HepG2 (cell line): ENCODE data around the gene ARF6. TPM values are rescaled to one million over a fixed set of nuclear protein-coding genes. Genes with fewer than 3 reads are reported as not detected.
A peak's percentile ranks its signal among the peaks of the same experiment; 100 is the strongest.

Experiments
- CCDC6 ChIP-seq: sonication (generic); formaldehyde crosslinking; IDR thresholded peaks from 2 replicates; pipeline ENCODE4 v1.8.1; 2022; ENCODE audit warnings: mild to moderate bottlenecking, missing genetic modification reagents, moderate library complexity
- ESRRA ChIP-seq: sonication (generic); formaldehyde crosslinking; IDR thresholded peaks from 2 replicates; pipeline ENCODE4 v1.5.1; 2020; ENCODE audit warnings: mild to moderate bottlenecking, low read depth, missing genetic modification reagents
- GATAD1 ChIP-seq: IDR thresholded peaks from 2 replicates; pipeline ENCODE4 v1.6.1; 2016; ENCODE audit warnings: missing genetic modification reagents, missing compliant biosample characterization
- GTF2F1 ChIP-seq: fragments of 150-350 bp; IDR thresholded peaks from 2 replicates; pipeline ENCODE4 v1.6.1; 2014; ENCODE audit warnings: low read length
- HMGXB3 ChIP-seq: sonication (generic); formaldehyde crosslinking; IDR thresholded peaks from 2 replicates; pipeline ENCODE4 v1.4.0; 2020; ENCODE audit warnings: missing genetic modification reagents, borderline replicate concordance
- HOXA3 ChIP-seq: sonication (generic); formaldehyde crosslinking; IDR thresholded peaks from 2 replicates; pipeline ENCODE4 v1.5.0; 2020; ENCODE audit warnings: missing genetic modification reagents
- HOXD1 ChIP-seq: sonication (generic); formaldehyde crosslinking; IDR thresholded peaks from 2 replicates; pipeline ENCODE4 v1.5.0; 2020; ENCODE audit warnings: missing genetic modification reagents
- MAX ChIP-seq: IDR thresholded peaks from 2 replicates; pipeline ENCODE4 v1.6.1; 2012; ENCODE audit warnings: inconsistent platforms
- NRL ChIP-seq: sonication (generic); formaldehyde crosslinking; IDR thresholded peaks from 2 replicates; pipeline ENCODE4 v1.5.0; 2020; ENCODE audit warnings: missing genetic modification reagents, mild to moderate bottlenecking, moderate library complexity, borderline replicate concordance
- SIX1 ChIP-seq: sonication (generic); formaldehyde crosslinking; IDR thresholded peaks from 2 replicates; pipeline ENCODE4 v1.4.0; 2020; ENCODE audit warnings: missing genetic modification reagents, borderline replicate concordance
- SIX4 ChIP-seq: sonication (generic); formaldehyde crosslinking; IDR thresholded peaks from 2 replicates; pipeline ENCODE4 v1.4.0; 2020; ENCODE audit warnings: missing genetic modification reagents
- ZBTB37 ChIP-seq: sonication (generic); formaldehyde crosslinking; IDR thresholded peaks from 2 replicates; pipeline ENCODE4 v1.4.0; 2020; ENCODE audit warnings: mild to moderate bottlenecking, missing genetic modification reagents
- ZBTB39 ChIP-seq: sonication (generic); formaldehyde crosslinking; IDR thresholded peaks from 2 replicates; pipeline ENCODE4 v1.5.0; 2020; ENCODE audit warnings: missing genetic modification reagents
- ZNF30 ChIP-seq: sonication (generic); formaldehyde crosslinking; IDR thresholded peaks from 2 replicates; pipeline ENCODE4 v1.5.0; 2020; ENCODE audit warnings: mild to moderate bottlenecking, missing genetic modification reagents
- ZNF547 ChIP-seq: sonication (generic); formaldehyde crosslinking; IDR thresholded peaks from 2 replicates; pipeline ENCODE4 v1.5.1; 2020; ENCODE audit warnings: mild to moderate bottlenecking, missing genetic modification reagents
- ZNF556 ChIP-seq: sonication (generic); formaldehyde crosslinking; IDR thresholded peaks from 2 replicates; pipeline ENCODE4 v1.4.0; 2020; ENCODE audit warnings: mild to moderate bottlenecking, missing genetic modification reagents, borderline replicate concordance
- ZNF772 ChIP-seq: sonication (generic); formaldehyde crosslinking; IDR thresholded peaks from 2 replicates; pipeline ENCODE4 v1.5.0; 2020; ENCODE audit warnings: mild to moderate bottlenecking, missing genetic modification reagents
- ZNF782 ChIP-seq: sonication (generic); formaldehyde crosslinking; IDR thresholded peaks from 2 replicates; pipeline ENCODE4 v1.4.0; 2020; ENCODE audit warnings: missing genetic modification reagents, mild to moderate bottlenecking, borderline replicate concordance
- polyA plus RNA-seq, 8 experiments: library from polyadenylated mRNA; depleted of rRNA in 3 of 8; stranded (reverse) in 7 of 8; unstranded in 1 of 8; fragments of >200 nt; fragmentation: Illumina TruSeq in 4 of 8; extraction: Trizol in 4 of 8; gene quantifications; 2 replicates each; pipeline versions ENCODE4 v1.2.1 to v1.2.3, GENCODE V29; 2011 to 2016; ENCODE audit warnings: low read depth in 4 of 8, missing spikeins in 1 of 8, mixed read lengths in 1 of 8; ENCODE audit not compliant: insufficient read depth in 1 of 8
- total RNA-seq, 5 experiments: library from RNA; depleted of rRNA; stranded (reverse); fragments of >200 nt; fragmentation: Illumina TruSeq; extraction: Trizol; gene quantifications; 2 replicates each; pipeline ENCODE4 v1.2.3, GENCODE V29; 2016; ENCODE audit warnings: low read depth in 1 of 5

The ARF6 gene
- total and polyA plus RNA-seq, 2 of the 13 experiments (the other 11 are each of a cell fraction or from before 2014, with no cell fraction given): 12.7 to 31.9 TPM

- TF ChIP-seq HMGXB3: no peak; the same call in none of the 2 replicates
- TF ChIP-seq ZNF556 (CRISPR knock-in tag): no peak
- TF ChIP-seq ZNF772: peak; percentile 92
- peak; percentile 89 for TF ChIP-seq ZNF547 (CRISPR knock-in tag)
- TF ChIP-seq ZNF30: peak; percentile 81; the same call in 1 of the 2 replicates
- 0 out of 2 replicates have a peak, but pooled peaks have one; percentile 49 for TF ChIP-seq SIX4
- peak; percentile 48; the same call in 1 of the 2 replicates for TF ChIP-seq HOXA3 (CRISPR knock-in tag)
- TF ChIP-seq ZBTB39 (CRISPR knock-in tag): 0 out of 2 replicates have a peak, but pooled peaks have one; percentile 43
- TF ChIP-seq ZBTB37 (CRISPR knock-in tag): no peak
- no peak for TF ChIP-seq ESRRA (CRISPR knock-in tag)
- no peak for TF ChIP-seq ZNF782 (CRISPR knock-in tag)
- no peak for TF ChIP-seq SIX1 (CRISPR knock-in tag)
- TF ChIP-seq NRL (CRISPR knock-in tag): peak; percentile 72; the same call in 1 of the 2 replicates
- 0 out of 2 replicates have a peak, but pooled peaks have one; percentile 23 for TF ChIP-seq CCDC6 (CRISPR knock-in tag)
- no peak for TF ChIP-seq HOXD1
- TF ChIP-seq MAX: peak; percentile 89
- no peak for TF ChIP-seq GTF2F1
- TF ChIP-seq GATAD1 (CRISPR knock-in tag): peak; percentile 91
Measured at GRCh38 chr14:49852301-49853157, 40.4 kb upstream of the ARF6 start, which contains the start of gene NEMF (continued).
